Breast epithelium (tissue), 3 donors: ENCODE data around the gene SLC35F1.

Experiments
- CTCF ChIP-seq, 3 donors: fragments of 450-650 bp; IDR thresholded peaks; one replicate each; pipeline ENCODE4 v1.5.1; 2016 to 2017; ENCODE audit warnings: antibody characterized with exemption in 3 of 3, mild to moderate bottlenecking in 3 of 3, moderate library complexity in 3 of 3
- POLR2A ChIP-seq: fragments of 450-650 bp; IDR thresholded peaks from one replicate; pipeline ENCODE4 v1.6.1; 2016; ENCODE audit warnings: antibody characterized with exemption, mild to moderate bottlenecking, moderate library complexity
- POLR2AphosphoS5 ChIP-seq, 3 donors: sonication (generic); formaldehyde crosslinking; IDR thresholded peaks; one replicate each; pipeline ENCODE4 v1.6.1; 2017; ENCODE audit warnings: antibody characterized with exemption in 3 of 3

- TF ChIP-seq CTCF (IDR thresholded peaks at IDR 0.05) (no peak), POLR2AphosphoS5 (IDR thresholded peaks at IDR 0.05) (no peak), POLR2A (no peak)
Observed at GRCh38 chr6:118123503-118124037, 216.5 kb downstream of the SLC35F1 start.
